K562 (cell line): ENCODE data around the gene ULK3. TPM values are rescaled to one million over a fixed set of nuclear protein-coding genes. Genes with fewer than 3 reads are reported as not detected.
A peak's percentile ranks its signal among the peaks of the same experiment; 100 is the strongest.

Source experiments
- ATAC-seq: fragments of 200-7000 bp; cut with Tn5 transposase; 3 replicates; pipeline ENCODE4 v1.9.1; 2020; ENCODE audit warnings: moderate library complexity
- BruUV-seq: library from RNA; stranded (reverse); fragments of 400-500 nt; replicated peaks from 2 replicates; lab custom pipeline; 2021; lab: Mats Ljungman, UMichigan
- CTCF ChIA-PET: fragments of 300-600 bp; formaldehyde crosslinking; extraction: SDS; loops from one replicate; lab custom pipeline; 2021; ENCODE audit warnings: low intra/inter-chr PET ratio; lab: Yijun Ruan, JAX
- POLR2A ChIA-PET: fragments of 300-600, 350-650 bp; sonication (Branson Sonifier 250); formaldehyde crosslinking; extraction: SDS; loops from one replicate; lab custom pipeline; 2021; ENCODE audit warnings: antibody characterized with exemption, inconsistent platforms; lab: Yijun Ruan, JAX
- DNase-seq, 4 experiments: peaks; one replicate each; pipeline versions ENCODE4 v3.0.0 to v3.0.0-alpha.2; 2011 to 2018; ENCODE audit warnings: low spot score in 3 of 4, mixed read lengths in 3 of 4; ENCODE audit errors: extremely low read depth in 1 of 4
- FAIRE-seq: peaks from 2 replicates; lab custom pipeline; 2011; peaks lifted over from hg19 to GRCh38; lab: Jason Lieb, UNC
- H2AFZ ChIP-seq: 2 replicates; pipeline ENCODE4 v1.6.0; 2011; ENCODE audit warnings: low read depth, low read length, control low read depth, inconsistent platforms
- H3K27ac ChIP-seq: fragments of 200-600 bp; 3 replicates; pipeline ENCODE4 v1.8.0; 2011; ENCODE audit warnings: low read depth, mild to moderate bottlenecking, control low read depth, inconsistent platforms, low read length, moderate library complexity, mixed read lengths; ENCODE audit errors: extremely low read depth
- H3K27me3 ChIP-seq, 2 experiments: fragments of 300-600 bp in 1 of 2; 2 replicates in 1 of 2; 3 replicates in 1 of 2; pipeline versions ENCODE4 v1.6.0 to v1.8.0; 2011; ENCODE audit warnings: inconsistent platforms in 2 of 2, low read length in 2 of 2, mild to moderate bottlenecking in 1 of 2, mixed read lengths in 1 of 2, moderate library complexity in 1 of 2; ENCODE audit not compliant: control insufficient read depth in 2 of 2, insufficient read depth in 2 of 2
- H3K36me3 ChIP-seq: fragments of 300-600 bp; 3 replicates; pipeline ENCODE4 v1.8.0; 2011; ENCODE audit warnings: mild to moderate bottlenecking, low read length, inconsistent platforms; ENCODE audit not compliant: control insufficient read depth, insufficient read depth
- H3K4me1 ChIP-seq, 2 experiments: fragments of 200-600 bp in 1 of 2; replicated peaks in 1 of 2; 2 replicates in 1 of 2; 3 replicates in 1 of 2; pipeline versions ENCODE4 v1.5.1 to v1.8.0; 2011; ENCODE audit warnings: inconsistent platforms in 2 of 2, low read length in 2 of 2, mild to moderate bottlenecking in 1 of 2, mixed read lengths in 1 of 2, moderate library complexity in 1 of 2; ENCODE audit not compliant: control insufficient read depth in 2 of 2, insufficient read depth in 2 of 2
- H3K4me2 ChIP-seq: 2 replicates; pipeline ENCODE4 v1.6.1; 2011; ENCODE audit warnings: low read length, control low read depth, inconsistent platforms, mixed read lengths; ENCODE audit not compliant: insufficient read depth
- H3K4me3 ChIP-seq: fragments of 200-600 bp; sonication (generic), shearing (Covaris generic); 2 replicates; pipeline ENCODE4 v1.5.1; 2016; ENCODE audit warnings: control low read depth, inconsistent platforms
- H3K79me2 ChIP-seq: fragments of 200-600 bp; 3 replicates; pipeline ENCODE4 v1.8.0; 2011; ENCODE audit warnings: low read length, inconsistent platforms; ENCODE audit not compliant: control insufficient read depth, insufficient read depth
- H3K9ac ChIP-seq, 2 experiments: 2 replicates each; pipeline versions ENCODE4 v1.6.0 to v1.6.1; 2011; ENCODE audit warnings: low read depth in 2 of 2, low read length in 2 of 2, control low read depth in 1 of 2, inconsistent platforms in 1 of 2, mild to moderate bottlenecking in 1 of 2, mixed read lengths in 1 of 2; ENCODE audit not compliant: insufficient read depth in 1 of 2
- H3K9me1 ChIP-seq: one replicate; pipeline ENCODE4 v1.6.0; 2011; ENCODE audit warnings: inconsistent platforms, mild to moderate bottlenecking, low read length, moderate library complexity; ENCODE audit not compliant: control insufficient read depth, insufficient read depth
- H3K9me3 ChIP-seq: replicated peaks from 2 replicates; pipeline ENCODE4 v1.5.1; 2011; ENCODE audit warnings: low read depth, low read length, inconsistent platforms; ENCODE audit not compliant: control insufficient read depth, insufficient read depth
- H4K20me1 ChIP-seq: replicated peaks from 2 replicates; pipeline ENCODE4 v1.6.1; 2011; ENCODE audit warnings: low read length, inconsistent platforms, mixed read lengths; ENCODE audit not compliant: control insufficient read depth, insufficient read depth
- CEBPG ChIP-seq, 3 experiments: fragments of 200-800 bp in 1 of 3; sonication (Bioruptor generic) in 1 of 3; sonication (generic) in 1 of 3; formaldehyde crosslinking in 1 of 3; IDR thresholded peaks in 2 of 3; conservative IDR thresholded peaks in 1 of 3; 2 replicates each; pipeline versions ENCODE4 v1.6.1 to v1.8.0; 2016 to 2022; ENCODE audit warnings: missing compliant biosample characterization in 2 of 3, missing genetic modification characterization in 2 of 3, mild to moderate bottlenecking in 1 of 3, missing genetic modification reagents in 1 of 3
- MAX ChIP-seq: sonication (generic); formaldehyde crosslinking; IDR thresholded peaks from 2 replicates; pipeline ENCODE4 v1.9.0; 2022; ENCODE audit warnings: mild to moderate bottlenecking, missing genetic modification reagents
- PML ChIP-seq: IDR thresholded peaks from 2 replicates; pipeline ENCODE4 v1.6.1; 2012; ENCODE audit warnings: low read length, inconsistent platforms
- RBM22 ChIP-seq: fragments of 200-400 bp; formaldehyde crosslinking; IDR thresholded peaks from 2 replicates; pipeline ENCODE4 v1.6.1; 2018; ENCODE audit warnings: low read length, low read depth; ENCODE audit not compliant: poor library complexity, severe bottlenecking
- TRIM25 ChIP-seq: fragments of 450-650 bp; IDR thresholded peaks from 2 replicates; pipeline ENCODE4 v1.7.0; 2016; ENCODE audit warnings: borderline replicate concordance
- ZNF134 ChIP-seq: fragments of 250-450 bp; sonication (Bioruptor Pico); conservative IDR thresholded peaks from 2 replicates; pipeline ENCODE4 v1.4.0; 2020
- WGBS: fragments of 100-300 bp; shearing (Covaris generic); methylation state at CpG from one replicate; pipeline ENCODE4 v1.1.6; 2016; ENCODE audit warnings: low coverage, mixed read lengths; ENCODE audit not compliant: insufficient coverage; ENCODE audit errors: missing lambda C conversion rate; 5-methylcytosine and 5-hydroxymethylcytosine counted together
- in situ Hi-C: fragments of 300-500 bp; cut with MboI; formaldehyde crosslinking; loops from 4 replicates; pipeline ENCODE4 v1.15.0; 2018; ENCODE audit warnings: inconsistent platforms, mixed read lengths
- intact Hi-C: fragments of 100-400 bp; cut with micrococcal nuclease; formaldehyde crosslinking; loops from 2 replicates; pipeline ENCODE4 v1.14.2; 2022
- polyA plus RNA-seq, 8 experiments: library from polyadenylated mRNA; depleted of rRNA in 4 of 8; stranded (reverse) in 5 of 8; unstranded in 3 of 8; fragments of >200 nt; fragmentation: Nextera tagmentation in 2 of 8; fragmentation: Illumina TruSeq in 1 of 8; extraction: Ambion mirVana in 2 of 8; extraction: Trizol in 1 of 8; gene quantifications; 2 replicates each; pipeline versions ENCODE4 v1.2.1 to v1.2.3, GENCODE V29; 2011 to 2014; ENCODE audit warnings: inconsistent platforms in 1 of 8, missing spikeins in 1 of 8
- total RNA-seq, 7 experiments: library from RNA; depleted of rRNA in 6 of 7; stranded (reverse); fragments of >200 nt in 6 of 7; fragmentation: Illumina TruSeq in 2 of 7; extraction: Trizol in 2 of 7; gene quantifications; 2 replicates each; pipeline versions ENCODE4 v1.2.1 to v1.2.3, GENCODE V29; 2011 to 2021; ENCODE audit warnings: low replicate concordance in 1 of 7

Gene ULK3
- total and polyA plus RNA-seq, 9 of the 15 experiments (the other 6 are each of a cell fraction or from before 2014, with no cell fraction given), result 0.68 to 68.0 (median 34.9) TPM

- Histone ChIP-seq H3K4me1 (peaks cover 6 to 21% of the 10 kb centered on the region in 2 experiments; a peak in 3 of 5 replicates), H3K4me2 (no peak overlapping the region), H3K36me3 (no peaks in the 10 kb centered on the region), H3K4me3 (no peak overlapping the region), H2AFZ (no peak overlapping the region), H3K79me2 (no peaks in the 10 kb centered on the region), H3K9ac (0 out of 4 replicates have a peak overlapping the region, but pooled peaks of 1 of the 2 experiments have one; percentile 12), H4K20me1 (no peaks in the 10 kb centered on the region), H3K9me3 (no peaks in the 10 kb centered on the region), H3K27me3 (peaks cover 3 to 23% of the 10 kb centered on the region in 2 experiments; a peak in 4 of 5 replicates), H3K9me1 (no peaks in the 10 kb centered on the region), H3K27ac (no peak overlapping the region)
- ATAC-seq (no peak), DNase-seq (no peak), FAIRE-seq (no peak)
- TF ChIP-seq TRIM25 (no peak), RBM22 (no peak), PML (no peak), MAX (CRISPR knock-in tag) (0 out of 2 replicates have a peak, but pooled peaks have one; percentile 12), CEBPG (CRISPR knock-in tag; IDR thresholded peaks at IDR 0.05) (0 out of 2 replicates have a peak, but pooled peaks have one; percentile 52), CEBPG (tag; conservative IDR thresholded peaks at IDR 0.05 in 1 of 2, IDR thresholded peaks at IDR 0.05 in 1 of 2) (no peak), ZNF134 (no peak)
- ChIA-PET CTCF (no interaction called here), POLR2A (no interaction called here)
- in situ Hi-C loops (no loop called here), intact Hi-C loops (no loop called here)
- BruUV-seq, result no TSS peak
- WGBS, result 14% methylated on average over 11 of the region's 11 CpGs
These were observed 21.7 kb downstream of the ULK3 start for GRCh38 chr15:74821091-74821789.
